Measurements from ENCODE around the gene KRT15. TPM values are rescaled to one million over a fixed set of nuclear protein-coding genes. Genes with fewer than 3 reads are reported as not detected.

The KRT15 gene
- total RNA-seq, 1 experiment from 2014 or later, result not detected

GRCh38 chr17:41535764-41536481, 17.2 kb upstream of the KRT15 start:
- Histone ChIP-seq H3K4me2 (ENCODE audit: low read depth, low read length, poor library complexity, severe bottlenecking) (no peak overlapping the region), H3K79me2 (ENCODE audit: low read length) (no peaks in the 10 kb centered on the region), H3K9me3 (ENCODE audit: low read length) (no peaks in the 10 kb centered on the region), H3K9me2 (replicated peaks; ENCODE audit: insufficient read depth, low read length) (no peaks in the 10 kb centered on the region), H3K36me3 (ENCODE audit: insufficient read depth, low read length) (no peaks in the 10 kb centered on the region), H3K27me3 (ENCODE audit: low read length) (no peaks in the 10 kb centered on the region), H3K27ac (ENCODE audit: low read length) (no peak overlapping the region), H3K4me3 (ENCODE audit: low read length) (no peak overlapping the region), H3K4me1 (ENCODE audit: low read length) (no peaks in the 10 kb centered on the region), H4K20me1 (ENCODE audit: insufficient read depth, low read depth, low read length) (no peaks in the 10 kb centered on the region), H2AFZ (ENCODE audit: low read length) (no peak overlapping the region), H3K9ac (ENCODE audit: low read length) (no peak overlapping the region)
- DNase-seq, result no peak

DNA sequence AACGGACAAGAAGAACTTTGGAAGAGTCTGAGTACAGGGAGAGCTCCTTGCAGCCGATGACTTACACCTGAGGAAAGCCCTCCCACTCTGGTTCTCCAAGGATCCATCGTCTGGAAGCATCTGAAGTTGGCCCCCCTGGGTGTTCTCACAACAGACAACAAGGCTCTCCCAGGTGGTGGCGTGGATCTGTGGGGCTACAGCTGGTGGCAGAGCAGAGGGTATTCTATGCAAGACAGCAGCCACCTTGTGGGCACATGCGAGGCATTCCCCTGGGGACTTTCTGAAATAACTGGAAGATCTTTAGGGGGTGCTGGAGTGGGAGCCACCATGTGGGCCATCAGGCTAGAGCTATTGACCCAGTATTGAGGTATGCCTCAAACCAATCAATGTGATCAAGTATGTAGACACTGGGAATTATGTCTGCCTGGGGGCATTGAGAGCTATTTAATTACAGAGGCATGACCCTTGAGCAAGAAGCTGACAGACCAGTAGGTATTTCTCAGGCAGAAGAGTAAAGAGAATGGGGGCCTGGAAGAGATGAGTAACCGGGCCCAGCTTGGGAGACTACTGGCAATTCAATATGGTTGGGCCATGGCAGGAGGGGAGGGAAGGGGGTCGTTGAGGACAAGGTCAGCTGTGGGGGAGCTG, 16.3 kb upstream of the KRT15 start:
- no peak overlapping the region for H3K4me2 ChIP-seq (ENCODE audit: low read depth, low read length, poor library complexity, severe bottlenecking)
- no peak for DNase-seq

GRCh38 chr17:41533613-41534012, 14.9 kb upstream of the KRT15 start:
- no peaks in the 10 kb centered on the region for H3K36me3 ChIP-seq (ENCODE audit: insufficient read depth, low read length)
- no peak overlapping the region for H3K4me3 ChIP-seq (ENCODE audit: low read length)
- H3K9ac ChIP-seq (ENCODE audit: low read length), result no peak overlapping the region
- no peaks in the 10 kb centered on the region for H3K4me1 ChIP-seq (ENCODE audit: low read length)
- H2AFZ ChIP-seq (ENCODE audit: low read length), result no peak overlapping the region
- H3K79me2 ChIP-seq (ENCODE audit: low read length), result no peaks in the 10 kb centered on the region
- H3K9me2 ChIP-seq (replicated peaks; ENCODE audit: insufficient read depth, low read length), result no peaks in the 10 kb centered on the region
- no peak overlapping the region for H3K4me2 ChIP-seq (ENCODE audit: low read depth, low read length, poor library complexity, severe bottlenecking)
- no peaks in the 10 kb centered on the region for H3K9me3 ChIP-seq (ENCODE audit: low read length)
- H3K27me3 ChIP-seq (ENCODE audit: low read length), result no peaks in the 10 kb centered on the region
- no peak overlapping the region for H3K27ac ChIP-seq (ENCODE audit: low read length)
- DNase-seq, result no peak
- no peaks in the 10 kb centered on the region for H4K20me1 ChIP-seq (ENCODE audit: insufficient read depth, low read depth, low read length)

More for the DNA sequence above, 16.3 kb upstream of the KRT15 start:
- no peaks in the 10 kb centered on the region for H3K9me3 ChIP-seq (ENCODE audit: low read length)
- no peaks in the 10 kb centered on the region for H3K4me1 ChIP-seq (ENCODE audit: low read length)
- no peak overlapping the region for H3K4me3 ChIP-seq (ENCODE audit: low read length)
- no peak overlapping the region for H3K27ac ChIP-seq (ENCODE audit: low read length)
- no peaks in the 10 kb centered on the region for H4K20me1 ChIP-seq (ENCODE audit: insufficient read depth, low read depth, low read length)
- H3K36me3 ChIP-seq (ENCODE audit: insufficient read depth, low read length), result no peaks in the 10 kb centered on the region
- no peaks in the 10 kb centered on the region for H3K27me3 ChIP-seq (ENCODE audit: low read length)
- no peak overlapping the region for H3K9ac ChIP-seq (ENCODE audit: low read length)
- H3K9me2 ChIP-seq (replicated peaks; ENCODE audit: insufficient read depth, low read length), result no peaks in the 10 kb centered on the region
- H3K79me2 ChIP-seq (ENCODE audit: low read length), result no peaks in the 10 kb centered on the region
- H2AFZ ChIP-seq (ENCODE audit: low read length), result no peak overlapping the region

DNA sequence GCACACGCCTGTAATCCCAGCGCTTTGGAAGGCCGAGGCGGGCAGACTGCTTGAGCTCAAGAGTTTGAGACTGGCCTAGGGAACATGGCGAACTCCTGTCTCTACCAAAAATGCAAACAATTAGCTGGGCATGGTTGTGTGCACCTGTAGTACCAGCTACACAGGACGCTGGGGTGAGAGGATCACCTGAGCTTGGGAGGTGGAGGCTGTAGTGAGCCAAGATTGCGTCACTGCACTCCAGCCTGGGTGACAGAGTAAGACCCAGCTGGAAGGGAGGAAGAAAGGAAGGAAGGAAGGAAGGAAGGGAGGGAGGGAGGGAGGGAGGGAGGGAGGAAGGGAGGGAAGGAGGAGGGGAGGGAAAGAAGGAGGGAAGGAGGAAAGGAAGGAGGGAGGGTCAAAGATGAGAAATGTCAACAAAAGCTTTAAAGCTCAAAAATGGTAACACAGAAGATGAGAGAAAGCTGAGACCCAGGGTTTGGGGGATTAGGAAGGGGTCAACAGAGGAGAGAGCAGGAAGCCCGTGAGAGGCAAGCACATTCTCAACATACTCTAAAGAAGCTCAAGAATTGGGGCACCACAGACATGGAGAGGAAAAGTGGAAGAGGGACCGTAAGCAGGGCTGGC, 14.4 kb upstream of the KRT15 start:
- Histone ChIP-seq H3K79me2 (ENCODE audit: low read length) (no peaks in the 10 kb centered on the region), H3K36me3 (ENCODE audit: insufficient read depth, low read length) (no peaks in the 10 kb centered on the region), H3K4me2 (ENCODE audit: low read depth, low read length, poor library complexity, severe bottlenecking) (no peak overlapping the region), H3K9ac (ENCODE audit: low read length) (no peak overlapping the region), H3K9me2 (replicated peaks; ENCODE audit: insufficient read depth, low read length) (no peaks in the 10 kb centered on the region), H2AFZ (ENCODE audit: low read length) (no peak overlapping the region), H3K27me3 (ENCODE audit: low read length) (no peaks in the 10 kb centered on the region), H3K9me3 (ENCODE audit: low read length) (no peaks in the 10 kb centered on the region), H3K4me3 (ENCODE audit: low read length) (no peak overlapping the region), H3K27ac (ENCODE audit: low read length) (no peak overlapping the region), H3K4me1 (ENCODE audit: low read length) (no peaks in the 10 kb centered on the region), H4K20me1 (ENCODE audit: insufficient read depth, low read depth, low read length) (no peaks in the 10 kb centered on the region)
- DNase-seq, result no peak

- no peak for DNase-seq
- no peak overlapping the region for H2AFZ ChIP-seq (ENCODE audit: low read length)
- H3K4me3 ChIP-seq (ENCODE audit: low read length), result no peak overlapping the region
- H3K4me2 ChIP-seq (ENCODE audit: low read depth, low read length, poor library complexity, severe bottlenecking), result no peak overlapping the region
- H3K9ac ChIP-seq (ENCODE audit: low read length), result no peak overlapping the region
- H3K36me3 ChIP-seq (ENCODE audit: insufficient read depth, low read length), result no peaks in the 10 kb centered on the region
- no peaks in the 10 kb centered on the region for H3K27me3 ChIP-seq (ENCODE audit: low read length)
- no peak overlapping the region for H3K27ac ChIP-seq (ENCODE audit: low read length)
- no peaks in the 10 kb centered on the region for H3K9me2 ChIP-seq (replicated peaks; ENCODE audit: insufficient read depth, low read length)
- no peaks in the 10 kb centered on the region for H3K4me1 ChIP-seq (ENCODE audit: low read length)
- no peaks in the 10 kb centered on the region for H3K79me2 ChIP-seq (ENCODE audit: low read length)
- H3K9me3 ChIP-seq (ENCODE audit: low read length), result no peaks in the 10 kb centered on the region
- H4K20me1 ChIP-seq (ENCODE audit: insufficient read depth, low read depth, low read length), result no peaks in the 10 kb centered on the region
Observed at GRCh38 chr17:41531993-41532392, 13.3 kb upstream of the KRT15 start.

DNA sequence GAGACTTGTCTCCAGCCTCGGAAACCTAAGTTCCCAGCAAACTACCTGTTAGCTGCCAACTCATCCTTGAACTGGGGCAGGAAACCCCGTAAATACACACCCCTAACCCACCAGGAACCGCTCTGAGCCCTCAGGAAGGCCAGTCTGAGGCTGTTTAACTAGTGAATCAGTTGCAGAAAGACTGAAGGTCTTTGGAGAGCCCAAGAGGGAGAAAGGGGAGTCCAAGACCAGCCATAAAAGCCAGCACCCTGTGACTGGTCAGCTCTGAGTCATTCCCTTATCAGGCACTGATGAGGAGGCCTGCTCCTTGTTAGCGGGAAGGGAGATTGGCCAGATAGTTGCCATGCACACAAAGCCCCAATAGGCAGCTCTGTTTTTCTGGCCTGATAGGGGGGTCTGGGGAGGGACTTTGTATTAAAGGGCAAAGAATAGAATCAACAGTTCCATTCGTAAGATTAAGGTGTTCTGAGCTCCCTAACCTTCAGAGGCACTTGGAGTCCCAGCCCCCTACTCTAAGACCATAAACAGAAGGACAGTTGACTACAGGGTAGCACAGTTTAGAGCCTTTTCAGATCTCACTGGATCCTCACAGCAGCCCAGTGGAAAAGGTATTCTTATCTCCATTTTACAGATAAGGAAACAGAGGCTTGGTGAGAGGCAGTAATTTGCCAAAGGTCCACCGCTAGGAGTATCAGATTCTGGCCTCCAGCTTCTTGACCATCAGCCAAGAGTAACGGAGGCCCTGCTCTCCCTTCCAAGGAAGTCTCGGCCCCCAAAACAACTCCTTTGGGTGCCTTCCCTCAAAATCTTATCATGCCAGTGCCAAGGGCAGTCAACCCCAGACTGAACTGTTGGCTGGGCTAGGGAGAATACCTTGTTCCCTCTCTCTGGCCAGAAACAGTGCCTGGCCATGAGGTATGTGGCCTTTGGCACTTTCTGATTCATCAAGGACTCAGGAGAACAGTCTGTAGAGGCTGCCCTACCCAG, 11.7 kb upstream of the KRT15 start:
- H3K4me3 ChIP-seq (ENCODE audit: low read length), result no peak overlapping the region
- no peaks in the 10 kb centered on the region for H3K79me2 ChIP-seq (ENCODE audit: low read length)
- no peaks in the 10 kb centered on the region for H3K36me3 ChIP-seq (ENCODE audit: insufficient read depth, low read length)
- H3K9me3 ChIP-seq (ENCODE audit: low read length), result no peaks in the 10 kb centered on the region
- no peaks in the 10 kb centered on the region for H3K4me1 ChIP-seq (ENCODE audit: low read length)
- H3K27ac ChIP-seq (ENCODE audit: low read length), result no peak overlapping the region
- no peak overlapping the region for H2AFZ ChIP-seq (ENCODE audit: low read length)
- no peak overlapping the region for H3K9ac ChIP-seq (ENCODE audit: low read length)
- no peaks in the 10 kb centered on the region for H4K20me1 ChIP-seq (ENCODE audit: insufficient read depth, low read depth, low read length)
- no peak overlapping the region for H3K4me2 ChIP-seq (ENCODE audit: low read depth, low read length, poor library complexity, severe bottlenecking)
- DNase-seq, result no peak
- no peaks in the 10 kb centered on the region for H3K27me3 ChIP-seq (ENCODE audit: low read length)
- H3K9me2 ChIP-seq (replicated peaks; ENCODE audit: insufficient read depth, low read length), result no peaks in the 10 kb centered on the region

DNA sequence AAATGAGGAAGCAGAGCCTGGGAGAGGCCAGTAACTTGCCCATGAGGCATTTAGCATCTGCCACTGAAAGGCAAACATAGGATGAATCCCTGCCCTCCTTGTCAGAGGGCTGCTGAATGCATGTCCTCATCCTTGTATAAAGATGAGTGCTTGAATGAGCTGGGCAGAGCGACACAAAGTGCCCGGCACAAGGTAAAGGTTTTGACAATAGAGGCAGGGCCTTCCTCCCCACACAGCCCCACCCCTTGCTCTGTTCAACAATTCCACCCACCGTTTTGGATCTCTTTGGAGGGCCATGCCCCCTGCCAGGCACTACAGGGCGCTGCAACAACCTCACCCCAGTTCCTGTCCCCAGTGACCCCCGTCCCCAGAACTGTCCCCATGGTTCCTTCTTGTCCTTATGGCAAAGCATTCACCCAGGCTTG, 10.8 kb upstream of the KRT15 start:
- no peaks in the 10 kb centered on the region for H4K20me1 ChIP-seq (ENCODE audit: insufficient read depth, low read depth, low read length)
- DNase-seq, result no peak
- no peaks in the 10 kb centered on the region for H3K79me2 ChIP-seq (ENCODE audit: low read length)
- no peaks in the 10 kb centered on the region for H3K4me1 ChIP-seq (ENCODE audit: low read length)
- H3K9ac ChIP-seq (ENCODE audit: low read length), result no peak overlapping the region
- H3K27me3 ChIP-seq (ENCODE audit: low read length), result no peaks in the 10 kb centered on the region
- H3K36me3 ChIP-seq (ENCODE audit: insufficient read depth, low read length), result no peaks in the 10 kb centered on the region
- no peak overlapping the region for H3K27ac ChIP-seq (ENCODE audit: low read length)
- H3K9me3 ChIP-seq (ENCODE audit: low read length), result no peaks in the 10 kb centered on the region
- H3K4me2 ChIP-seq (ENCODE audit: low read depth, low read length, poor library complexity, severe bottlenecking), result no peak overlapping the region
- H3K4me3 ChIP-seq (ENCODE audit: low read length), result no peak overlapping the region
- H3K9me2 ChIP-seq (replicated peaks; ENCODE audit: insufficient read depth, low read length), result no peaks in the 10 kb centered on the region
- no peak overlapping the region for H2AFZ ChIP-seq (ENCODE audit: low read length)

All from Karpas-422 (cell line).